Measurements from ENCODE around the gene ZSWIM5.

Gene ZSWIM5

DNA sequence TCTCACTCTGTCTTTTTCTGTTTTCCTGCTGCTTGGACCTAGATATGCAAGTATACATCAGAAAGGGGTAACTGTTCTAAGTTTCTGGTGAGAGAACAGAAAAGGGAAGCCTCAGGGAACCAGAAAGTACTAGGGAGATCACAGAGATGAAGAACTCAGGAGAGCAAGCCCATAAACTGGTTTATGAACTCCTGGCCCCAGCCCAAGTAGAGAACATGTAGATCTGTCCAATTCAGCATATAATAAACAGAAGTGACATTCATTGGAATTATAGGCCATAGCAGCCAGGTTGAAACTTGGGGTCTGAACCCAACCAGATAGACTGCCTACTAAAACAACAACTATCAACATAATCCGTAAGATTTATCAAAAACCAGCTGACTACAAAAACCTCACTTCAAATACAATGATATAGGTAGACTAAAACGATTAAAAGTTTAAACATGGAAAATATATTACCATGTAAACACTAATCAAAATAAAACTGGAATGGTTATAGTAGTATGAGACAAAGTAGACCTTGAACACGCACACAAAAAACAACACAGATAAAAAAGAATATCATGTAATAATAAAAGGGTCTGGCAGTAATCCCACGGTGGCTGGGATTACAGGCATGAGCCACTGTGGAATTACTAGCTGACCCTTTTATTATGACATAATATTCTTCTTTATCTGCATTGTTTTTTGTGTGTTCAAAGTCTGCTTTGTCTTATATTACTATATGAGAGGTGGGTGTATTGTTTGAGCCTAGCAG, 65.0 kb downstream of the ZSWIM5 start:
- TF ChIP-seq, protein P1, sequence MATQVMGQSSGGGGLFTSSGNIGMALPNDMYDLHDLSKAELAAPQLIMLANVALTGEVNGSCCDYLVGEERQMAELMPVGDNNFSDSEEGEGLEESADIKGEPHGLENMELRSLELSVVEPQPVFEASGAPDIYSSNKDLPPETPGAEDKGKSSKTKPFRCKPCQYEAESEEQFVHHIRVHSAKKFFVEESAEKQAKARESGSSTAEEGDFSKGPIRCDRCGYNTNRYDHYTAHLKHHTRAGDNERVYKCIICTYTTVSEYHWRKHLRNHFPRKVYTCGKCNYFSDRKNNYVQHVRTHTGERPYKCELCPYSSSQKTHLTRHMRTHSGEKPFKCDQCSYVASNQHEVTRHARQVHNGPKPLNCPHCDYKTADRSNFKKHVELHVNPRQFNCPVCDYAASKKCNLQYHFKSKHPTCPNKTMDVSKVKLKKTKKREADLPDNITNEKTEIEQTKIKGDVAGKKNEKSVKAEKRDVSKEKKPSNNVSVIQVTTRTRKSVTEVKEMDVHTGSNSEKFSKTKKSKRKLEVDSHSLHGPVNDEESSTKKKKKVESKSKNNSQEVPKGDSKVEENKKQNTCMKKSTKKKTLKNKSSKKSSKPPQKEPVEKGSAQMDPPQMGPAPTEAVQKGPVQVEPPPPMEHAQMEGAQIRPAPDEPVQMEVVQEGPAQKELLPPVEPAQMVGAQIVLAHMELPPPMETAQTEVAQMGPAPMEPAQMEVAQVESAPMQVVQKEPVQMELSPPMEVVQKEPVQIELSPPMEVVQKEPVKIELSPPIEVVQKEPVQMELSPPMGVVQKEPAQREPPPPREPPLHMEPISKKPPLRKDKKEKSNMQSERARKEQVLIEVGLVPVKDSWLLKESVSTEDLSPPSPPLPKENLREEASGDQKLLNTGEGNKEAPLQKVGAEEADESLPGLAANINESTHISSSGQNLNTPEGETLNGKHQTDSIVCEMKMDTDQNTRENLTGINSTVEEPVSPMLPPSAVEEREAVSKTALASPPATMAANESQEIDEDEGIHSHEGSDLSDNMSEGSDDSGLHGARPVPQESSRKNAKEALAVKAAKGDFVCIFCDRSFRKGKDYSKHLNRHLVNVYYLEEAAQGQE (IDR thresholded peaks at IDR 0.05; ENCODE audit: insufficient replicate concordance, low read depth), result no peak
- TF ChIP-seq, protein P2, sequence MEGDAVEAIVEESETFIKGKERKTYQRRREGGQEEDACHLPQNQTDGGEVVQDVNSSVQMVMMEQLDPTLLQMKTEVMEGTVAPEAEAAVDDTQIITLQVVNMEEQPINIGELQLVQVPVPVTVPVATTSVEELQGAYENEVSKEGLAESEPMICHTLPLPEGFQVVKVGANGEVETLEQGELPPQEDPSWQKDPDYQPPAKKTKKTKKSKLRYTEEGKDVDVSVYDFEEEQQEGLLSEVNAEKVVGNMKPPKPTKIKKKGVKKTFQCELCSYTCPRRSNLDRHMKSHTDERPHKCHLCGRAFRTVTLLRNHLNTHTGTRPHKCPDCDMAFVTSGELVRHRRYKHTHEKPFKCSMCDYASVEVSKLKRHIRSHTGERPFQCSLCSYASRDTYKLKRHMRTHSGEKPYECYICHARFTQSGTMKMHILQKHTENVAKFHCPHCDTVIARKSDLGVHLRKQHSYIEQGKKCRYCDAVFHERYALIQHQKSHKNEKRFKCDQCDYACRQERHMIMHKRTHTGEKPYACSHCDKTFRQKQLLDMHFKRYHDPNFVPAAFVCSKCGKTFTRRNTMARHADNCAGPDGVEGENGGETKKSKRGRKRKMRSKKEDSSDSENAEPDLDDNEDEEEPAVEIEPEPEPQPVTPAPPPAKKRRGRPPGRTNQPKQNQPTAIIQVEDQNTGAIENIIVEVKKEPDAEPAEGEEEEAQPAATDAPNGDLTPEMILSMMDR (IDR thresholded peaks at IDR 0.05; ENCODE audit: insufficient read depth, low read length), result no peak
- TF ChIP-seq POLR2AphosphoS5 (IDR thresholded peaks at IDR 0.05; ENCODE audit: low read depth), result no peak
- TF ChIP-seq SPI1 (IDR thresholded peaks at IDR 0.05; ENCODE audit: borderline replicate concordance, low read depth), result no peak
- TF ChIP-seq GABPA (IDR thresholded peaks at IDR 0.05; ENCODE audit: low read depth), result no peak
- no peak for DNase-seq (ENCODE audit: low read depth in 1 of 2, low spot score in 1 of 2)
- Histone ChIP-seq H3K27ac (replicated peaks) (no peak overlapping the region), H3K27me3 (ENCODE audit: insufficient read depth, poor library complexity, severe bottlenecking) (no peaks in the 10 kb centered on the region), H3K4me3 (replicated peaks; ENCODE audit: insufficient read depth, low read length) (no peak overlapping the region)

DNA sequence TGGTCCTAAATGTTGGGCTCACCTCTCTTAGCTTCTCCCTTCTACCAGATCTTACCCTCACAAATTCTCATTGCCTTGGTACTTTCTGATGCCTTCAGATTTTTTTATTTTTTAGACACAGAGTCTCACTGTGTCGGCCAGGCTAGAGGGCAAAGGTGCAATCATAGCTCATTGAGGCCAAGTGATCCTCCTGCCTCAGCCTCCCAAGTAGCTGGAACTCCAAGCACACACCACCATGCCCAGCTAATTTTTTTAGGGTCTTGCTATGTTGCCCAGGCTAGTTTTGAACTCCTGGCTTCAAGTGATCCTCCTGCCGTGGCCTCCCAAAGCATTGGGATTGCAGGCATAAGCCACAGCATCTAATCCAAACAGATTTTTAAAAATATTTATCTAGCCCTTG, 69.4 kb downstream of the ZSWIM5 start:
- no peak overlapping the region for H3K27ac ChIP-seq (replicated peaks)
- no peaks in the 10 kb centered on the region for H3K27me3 ChIP-seq (ENCODE audit: insufficient read depth, poor library complexity, severe bottlenecking)
- DNase-seq (ENCODE audit: low read depth in 1 of 2, low spot score in 1 of 2), result no peak
- TF ChIP-seq, protein P2 (IDR thresholded peaks at IDR 0.05; ENCODE audit: insufficient read depth, low read length), result no peak
- TF ChIP-seq SPI1 (IDR thresholded peaks at IDR 0.05; ENCODE audit: borderline replicate concordance, low read depth) (no peak), GABPA (IDR thresholded peaks at IDR 0.05; ENCODE audit: low read depth) (no peak), POLR2AphosphoS5 (IDR thresholded peaks at IDR 0.05; ENCODE audit: low read depth) (no peak)
- TF ChIP-seq, protein P1 (IDR thresholded peaks at IDR 0.05; ENCODE audit: insufficient replicate concordance, low read depth), result no peak
- no peak overlapping the region for H3K4me3 ChIP-seq (replicated peaks; ENCODE audit: insufficient read depth, low read length)

DNA sequence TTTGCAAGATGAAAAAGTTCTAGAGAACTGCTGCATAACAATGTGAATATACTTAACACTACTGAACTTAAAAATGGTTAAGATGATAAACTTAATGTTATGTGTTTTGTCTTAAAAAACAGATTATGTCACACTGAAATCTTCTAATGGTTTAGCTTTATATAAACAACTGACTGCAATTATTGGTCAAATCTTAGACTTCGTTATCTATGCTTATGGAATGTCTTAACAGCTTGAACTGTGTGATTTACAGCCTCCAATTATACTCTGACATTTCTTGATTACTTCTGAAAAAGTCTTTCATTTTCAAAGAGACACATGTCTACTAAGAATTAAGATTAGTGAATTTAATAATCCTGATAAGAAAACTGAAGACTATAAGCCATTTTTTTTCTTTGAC, 71.1 kb downstream of the ZSWIM5 start:
- TF ChIP-seq, protein P2 (IDR thresholded peaks at IDR 0.05; ENCODE audit: insufficient read depth, low read length), result no peak
- TF ChIP-seq GABPA (IDR thresholded peaks at IDR 0.05; ENCODE audit: low read depth) (no peak), SPI1 (IDR thresholded peaks at IDR 0.05; ENCODE audit: borderline replicate concordance, low read depth) (no peak), POLR2AphosphoS5 (IDR thresholded peaks at IDR 0.05; ENCODE audit: low read depth) (no peak)
- TF ChIP-seq, protein P1 (IDR thresholded peaks at IDR 0.05; ENCODE audit: insufficient replicate concordance, low read depth), result no peak
- H3K4me3 ChIP-seq (replicated peaks; ENCODE audit: insufficient read depth, low read length), result no peak overlapping the region
- H3K27me3 ChIP-seq (ENCODE audit: insufficient read depth, poor library complexity, severe bottlenecking), result no peaks in the 10 kb centered on the region
- DNase-seq (ENCODE audit: low read depth in 1 of 2, low spot score in 1 of 2), result no peak
- H3K27ac ChIP-seq (replicated peaks), result no peak overlapping the region
